GM18517 (cell line): ENCODE results near the gene NUP153.

Experiments
- ATAC-seq: cut with Tn5 transposase; IDR thresholded peaks from one replicate; pipeline ENCODE4 v1.9.1; 2021; ENCODE audit warnings: mild to moderate bottlenecking, moderate library complexity; ENCODE audit not compliant: unreplicated experiment

The NUP153 gene

GRCh38 chr6:17666646-17667045, 40.1 kb downstream of the NUP153 start:
- ATAC-seq, result no peak

GRCh38 chr6:17665132-17665531, 41.6 kb downstream of the NUP153 start:
- ATAC-seq, result no peak

DNA sequence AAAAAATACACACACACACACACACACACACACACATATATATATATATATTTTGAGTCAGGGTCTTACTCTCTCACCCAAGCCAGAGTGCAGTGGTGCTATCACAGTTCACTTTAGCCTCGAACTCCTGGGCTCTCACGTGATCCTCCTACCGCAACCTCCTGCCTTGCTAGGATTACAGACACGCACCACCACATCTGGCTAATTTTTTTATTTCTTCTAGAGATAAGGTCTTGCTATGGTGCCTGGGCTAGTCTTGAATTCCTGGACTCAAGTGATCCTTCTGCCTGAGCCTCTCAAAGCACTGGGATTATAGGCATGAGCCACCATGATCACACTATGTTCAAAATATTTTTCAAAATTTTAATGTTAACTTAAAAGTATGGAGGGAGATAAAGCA, 43.5 kb downstream of the NUP153 start:
- ATAC-seq, result no peak

GRCh38 chr6:17662585-17662984, 44.1 kb downstream of the NUP153 start:
- ATAC-seq, result no peak

- no peak for ATAC-seq
These were observed 50.1 kb downstream of the NUP153 start for GRCh38 chr6:17656644-17657043.

- ATAC-seq, result no peak
These were observed 50.6 kb downstream of the NUP153 start for GRCh38 chr6:17656092-17656491.

GRCh38 chr6:17653198-17653882, 53.4 kb downstream of the NUP153 start:
- ATAC-seq, result no peak

DNA sequence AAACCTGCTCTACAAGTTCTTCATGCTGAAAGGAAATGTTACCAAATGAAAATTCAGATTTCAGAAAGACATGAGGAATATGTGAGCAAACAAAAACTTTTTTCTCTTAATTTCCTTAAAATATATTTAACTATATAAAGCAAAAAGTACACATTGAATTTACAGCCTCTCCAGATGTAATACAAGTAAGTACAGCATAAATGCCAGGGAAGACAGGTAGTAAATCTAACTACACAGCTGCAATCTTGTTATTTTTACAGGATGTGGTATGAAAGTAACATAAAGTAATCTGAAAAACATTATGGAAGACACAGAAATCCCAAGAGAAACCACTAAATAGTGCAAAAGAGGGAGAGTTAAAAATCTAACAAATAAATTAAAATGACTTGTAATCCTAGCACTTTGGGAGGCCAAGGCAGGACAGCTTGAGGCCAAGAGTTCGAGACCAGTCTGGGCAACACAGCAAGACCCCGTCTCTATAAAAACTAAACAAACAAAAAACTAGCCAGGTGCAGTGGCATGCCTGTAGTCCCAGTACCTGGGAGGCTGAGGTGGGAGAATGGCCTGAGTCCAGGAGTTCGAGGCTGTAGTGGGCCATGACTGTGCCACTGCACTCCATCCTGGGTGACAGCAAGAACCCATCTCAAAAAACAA, 55.9 kb downstream of the NUP153 start:
- ATAC-seq, result no peak

DNA sequence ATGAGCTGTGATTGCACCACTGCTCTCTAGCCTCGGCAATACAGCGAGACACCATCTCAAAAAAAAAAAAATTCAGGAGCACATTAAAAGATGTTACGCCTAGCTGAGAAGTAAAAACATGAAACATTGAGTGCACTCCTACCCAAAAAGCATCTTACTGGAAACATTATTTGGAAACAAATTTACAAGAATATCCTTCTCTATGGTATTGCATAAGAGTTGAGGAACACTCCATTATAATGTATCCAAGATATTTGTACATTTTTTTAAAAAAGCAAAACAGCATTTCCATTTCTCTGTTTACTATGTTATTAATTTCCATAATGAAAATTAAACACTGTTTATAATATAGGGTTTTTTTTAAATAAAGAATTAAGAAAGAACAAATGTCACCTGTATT, 58.0 kb downstream of the NUP153 start:
- ATAC-seq, result no peak

- no peak for ATAC-seq
These were observed 66.2 kb downstream of the NUP153 start for GRCh38 chr6:17640477-17640917.

DNA sequence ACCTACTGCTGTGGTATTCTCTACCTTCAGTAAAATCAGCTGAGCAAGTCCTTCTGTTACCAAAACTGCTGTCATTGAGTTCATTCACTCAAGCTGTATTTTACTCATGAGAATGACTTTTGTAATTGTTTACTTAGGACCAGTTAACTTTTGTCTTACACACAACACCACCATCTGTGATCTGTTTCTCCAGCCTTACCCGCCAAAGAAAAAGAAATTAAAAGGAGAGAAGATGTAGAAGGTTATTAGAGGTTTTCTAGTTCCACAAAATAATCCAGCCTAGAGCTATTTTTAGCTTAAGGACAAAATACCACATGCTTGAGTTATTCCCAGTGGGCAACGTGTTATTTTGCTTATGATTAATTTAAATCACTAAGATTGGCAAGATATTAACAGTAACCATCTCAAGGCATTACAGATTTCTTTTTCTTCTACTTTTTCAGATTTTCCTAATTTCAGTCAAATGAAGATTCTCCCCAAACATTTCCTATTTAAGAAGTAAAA, 68.5 kb downstream of the NUP153 start:
- no peak for ATAC-seq

- ATAC-seq, result no peak
These were observed 71.2 kb downstream of the NUP153 start for GRCh38 chr6:17635568-17635967.

DNA sequence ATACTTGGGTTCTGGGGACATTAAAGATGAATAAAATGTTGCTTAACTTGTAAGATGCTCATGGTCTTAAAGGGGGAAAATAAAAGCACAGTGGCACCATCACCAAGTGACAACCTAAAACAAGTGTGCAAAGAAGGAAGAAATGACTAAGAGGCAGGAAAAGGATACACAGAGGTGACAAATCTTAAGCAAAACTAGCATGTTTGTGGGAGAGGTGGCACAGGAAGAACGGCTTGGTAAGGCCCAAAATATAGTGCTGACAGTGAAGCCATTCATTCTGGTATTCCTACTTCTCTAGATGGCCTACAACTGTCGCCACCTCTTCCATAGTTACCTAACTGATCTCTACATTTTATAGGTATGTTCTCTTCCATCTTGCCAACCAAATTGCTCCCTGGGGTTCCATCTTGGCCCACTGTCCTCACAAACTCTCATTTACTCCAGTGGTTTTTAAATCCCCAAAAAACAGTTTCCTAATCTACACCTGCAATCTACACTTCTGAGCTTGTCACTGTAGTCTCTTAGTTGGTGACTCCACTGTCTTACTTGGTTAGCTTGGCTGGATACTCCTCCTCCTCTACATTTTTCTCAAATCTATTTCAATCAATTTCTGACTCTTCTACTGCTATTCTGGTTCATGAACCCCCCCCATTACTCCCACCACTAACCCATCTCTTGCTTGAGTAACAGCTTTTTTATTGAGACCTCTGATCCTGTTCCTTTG, 73.1 kb downstream of the NUP153 start:
- ATAC-seq, result no peak

- ATAC-seq, result no peak
These were observed 73.8 kb downstream of the NUP153 start for GRCh38 chr6:17632934-17633333.

- ATAC-seq, result no peak
These were observed 76.1 kb downstream of the NUP153 start for GRCh38 chr6:17630511-17631073.

DNA sequence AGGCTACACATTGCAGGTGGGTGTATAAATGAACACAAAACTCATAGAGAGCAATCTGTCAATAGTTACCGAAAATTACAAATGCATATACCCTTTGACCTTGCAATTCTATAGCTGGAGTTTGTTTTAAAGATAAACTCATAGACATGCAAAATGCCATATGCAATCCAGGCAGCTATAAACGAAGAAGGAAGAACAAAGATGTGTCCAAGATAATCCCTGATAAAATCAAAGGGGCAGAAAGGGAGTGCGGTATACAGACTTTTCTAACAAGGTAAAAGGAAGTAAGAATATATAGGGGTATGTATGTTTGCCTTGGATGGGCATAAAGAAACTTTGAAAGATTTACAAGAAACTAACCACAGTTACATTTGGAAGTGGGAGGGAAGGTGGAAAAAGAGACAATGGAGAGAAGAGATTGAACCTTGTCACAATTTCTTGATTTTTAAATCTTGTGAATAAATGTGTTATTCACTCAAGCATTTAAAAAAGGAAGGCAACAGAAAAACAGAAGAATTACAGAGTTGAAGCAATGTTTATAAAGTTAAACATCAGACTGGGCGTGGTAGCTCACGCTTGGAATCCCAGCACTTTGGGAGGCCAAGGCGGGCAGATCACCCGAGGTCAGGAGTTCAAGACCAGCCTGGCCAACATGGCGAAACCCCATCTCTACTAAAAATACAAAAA, 76.8 kb downstream of the NUP153 start:
- no peak for ATAC-seq

DNA sequence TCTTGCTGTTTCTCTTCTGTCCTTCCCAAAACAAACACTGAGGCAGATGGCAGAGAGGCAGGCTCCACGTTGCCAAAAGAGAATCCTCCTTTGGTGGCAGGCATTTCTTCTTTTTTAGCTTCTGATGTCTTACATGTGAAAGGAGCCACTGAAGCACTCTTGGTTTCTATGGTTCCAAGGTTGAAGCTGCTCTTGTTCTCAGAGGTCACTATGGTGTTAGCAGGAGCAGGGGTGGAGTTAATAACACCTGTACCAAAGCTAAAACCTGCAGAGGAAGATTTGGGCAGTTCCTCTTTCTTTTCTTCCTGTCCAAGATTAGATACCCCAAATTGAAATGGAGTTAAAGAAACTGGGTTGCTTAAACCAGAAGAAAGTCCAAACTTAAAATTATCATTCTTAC, 77.9 kb downstream of the NUP153 start:
- no peak for ATAC-seq

- no peak for ATAC-seq
These were observed 82.3 kb downstream of the NUP153 start for GRCh38 chr6:17624396-17624795.

DNA sequence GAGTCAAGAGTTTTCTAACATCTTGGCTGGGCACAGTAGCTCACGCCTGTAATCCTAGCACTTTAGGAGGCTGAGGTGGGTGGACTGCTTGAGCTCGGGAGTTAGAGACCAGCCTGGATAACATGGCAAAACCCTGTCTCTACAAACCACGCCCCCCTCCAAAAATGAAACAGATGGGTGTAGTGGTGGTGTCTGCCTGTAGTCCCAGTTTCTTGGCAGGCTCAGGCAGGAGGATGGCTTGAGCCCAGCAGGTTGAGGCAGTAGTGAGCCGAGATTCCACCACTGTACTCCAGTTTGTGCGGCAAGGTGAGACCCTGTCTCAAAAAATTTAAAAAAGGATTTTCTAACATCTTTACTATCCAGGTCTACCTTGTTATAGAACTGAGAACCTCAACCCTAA, 84.6 kb downstream of the NUP153 start:
- no peak for ATAC-seq

- peak; percentile 69 for ATAC-seq
These were observed 85.7 kb downstream of the NUP153 start for GRCh38 chr6:17621003-17621402.

- ATAC-seq, result no peak
These were observed 90.9 kb downstream of the NUP153 start for GRCh38 chr6:17615794-17616193.
